Suprapubic skin (tissue), 4 donors: ENCODE results near the gene ANK3. TPM values are rescaled to one million over a fixed set of nuclear protein-coding genes. Genes with fewer than 3 reads are reported as not detected.

ENCODE experiments used
- DNase-seq, 2 donors: peaks; one replicate each; pipeline ENCODE4 v3.0.0-alpha.2; 2019; ENCODE audit warnings: low spot score in 2 of 2
- H3K27ac ChIP-seq: fragments of 200-600 bp; sonication (generic); one replicate; pipeline ENCODE4 v1.5.1; 2019
- H3K27me3 ChIP-seq: fragments of 200-600 bp; sonication (generic); one replicate; pipeline ENCODE4 v1.5.1; 2019
- H3K36me3 ChIP-seq: fragments of 200-600 bp; sonication (generic); one replicate; pipeline ENCODE4 v1.5.1; 2019
- H3K4me1 ChIP-seq: fragments of 200-600 bp; sonication (generic); one replicate; pipeline ENCODE4 v1.5.1; 2019
- H3K4me3 ChIP-seq: fragments of 200-600 bp; sonication (generic); one replicate; pipeline ENCODE4 v1.5.1; 2019; ENCODE audit warnings: mild to moderate bottlenecking
- H3K9me3 ChIP-seq: fragments of 200-600 bp; sonication (generic); one replicate; pipeline ENCODE4 v1.5.1; 2019
- CTCF ChIP-seq, 2 donors: fragments of 200-600 bp in 1 of 2; fragments of 450-650 bp in 1 of 2; sonication (generic) in 1 of 2; IDR thresholded peaks; one replicate each; pipeline ENCODE4 v1.5.1; 2016 to 2019; ENCODE audit warnings: antibody characterized with exemption in 2 of 2, mild to moderate bottlenecking in 1 of 2, moderate library complexity in 1 of 2
- EP300 ChIP-seq: sonication (generic); formaldehyde crosslinking; IDR thresholded peaks from one replicate; pipeline ENCODE4 v1.6.1; 2017; ENCODE audit warnings: antibody characterized with exemption
- POLR2A ChIP-seq, 2 donors: fragments of 450-650 bp; IDR thresholded peaks; one replicate each; pipeline ENCODE4 v1.6.1; 2017; ENCODE audit warnings: antibody characterized with exemption in 2 of 2, mild to moderate bottlenecking in 2 of 2, moderate library complexity in 2 of 2
- POLR2AphosphoS5 ChIP-seq, 3 donors: sonication (generic); formaldehyde crosslinking; IDR thresholded peaks; one replicate each; pipeline ENCODE4 v1.6.1; 2017; ENCODE audit warnings: antibody characterized with exemption in 3 of 3
- WGBS: methylation state at CpG from one replicate; pipeline ENCODE4 v1.1.5; 2018; 5-methylcytosine and 5-hydroxymethylcytosine counted together
- total RNA-seq, 4 donors: library from RNA; depleted of rRNA; stranded (reverse); fragments of >200 nt; gene quantifications; one replicate each; pipeline ENCODE4 v1.1.0, GENCODE V29; 2016

Gene ANK3
- total RNA-seq, 4 donors from 2014 or later: 89.1 to 191 (median 112) TPM

GRCh38 chr10:60429084-60429849 is 39.6 kb upstream of the ANK3 start:
- 81% methylated on average over 2 of the region's 2 CpGs for WGBS
- Histone ChIP-seq H3K36me3 (no peaks in the 10 kb centered on the region), H3K4me1 (peaks cover 28% of the 10 kb centered on the region), H3K27me3 (no peaks in the 10 kb centered on the region), H3K27ac (no peak overlapping the region), H3K4me3 (no peak overlapping the region), H3K9me3 (no peaks in the 10 kb centered on the region)
- TF ChIP-seq POLR2AphosphoS5 (IDR thresholded peaks at IDR 0.05): no peak
- TF ChIP-seq CTCF (IDR thresholded peaks at IDR 0.05): no peak
- no peak for TF ChIP-seq EP300
- TF ChIP-seq POLR2A (IDR thresholded peaks at IDR 0.05): no peak
- no peak for DNase-seq

- no peak for TF ChIP-seq CTCF (IDR thresholded peaks at IDR 0.05)
- TF ChIP-seq EP300: no peak
- no peak for TF ChIP-seq POLR2AphosphoS5 (IDR thresholded peaks at IDR 0.05)
- TF ChIP-seq POLR2A (IDR thresholded peaks at IDR 0.05): no peak
- Histone ChIP-seq H3K9me3 (no peaks in the 10 kb centered on the region), H3K27me3 (no peaks in the 10 kb centered on the region), H3K27ac (no peak overlapping the region), H3K4me3 (no peak overlapping the region), H3K4me1 (peaks cover 19% of the 10 kb centered on the region), H3K36me3 (no peaks in the 10 kb centered on the region)
- no peak for DNase-seq
- 78% methylated on average over 3 of the region's 3 CpGs for WGBS
These were observed 38.7 kb upstream of the ANK3 start for GRCh38 chr10:60428387-60428737.

GRCh38 chr10:60427709-60428386 is 38.2 kb upstream of the ANK3 start:
- H3K36me3 ChIP-seq: no peaks in the 10 kb centered on the region
- no peak for TF ChIP-seq POLR2AphosphoS5 (IDR thresholded peaks at IDR 0.05)
- TF ChIP-seq EP300: no peak
- TF ChIP-seq CTCF (IDR thresholded peaks at IDR 0.05): no peak
- no peak for TF ChIP-seq POLR2A (IDR thresholded peaks at IDR 0.05)
- H3K27ac ChIP-seq: no peak overlapping the region
- H3K27me3 ChIP-seq: no peaks in the 10 kb centered on the region
- WGBS: 89% methylated on average over 3 of the region's 3 CpGs
- peaks cover 18% of the 10 kb centered on the region for H3K4me1 ChIP-seq
- no peak for DNase-seq
- no peak overlapping the region for H3K4me3 ChIP-seq
- no peaks in the 10 kb centered on the region for H3K9me3 ChIP-seq

GRCh38 chr10:60427148-60427547 is 37.5 kb upstream of the ANK3 start:
- H3K4me1 ChIP-seq: peaks cover 18% of the 10 kb centered on the region
- H3K27ac ChIP-seq: no peak overlapping the region
- 100% methylated on average over 1 of the region's 1 CpG for WGBS
- no peak for DNase-seq
- no peaks in the 10 kb centered on the region for H3K27me3 ChIP-seq
- H3K9me3 ChIP-seq: no peaks in the 10 kb centered on the region
- no peaks in the 10 kb centered on the region for H3K36me3 ChIP-seq
- H3K4me3 ChIP-seq: no peak overlapping the region
- no peak for TF ChIP-seq POLR2A (IDR thresholded peaks at IDR 0.05)
- TF ChIP-seq POLR2AphosphoS5 (IDR thresholded peaks at IDR 0.05): no peak
- TF ChIP-seq EP300: no peak
- no peak for TF ChIP-seq CTCF (IDR thresholded peaks at IDR 0.05)

- Histone ChIP-seq H3K36me3 (no peaks in the 10 kb centered on the region), H3K27me3 (no peaks in the 10 kb centered on the region), H3K27ac (no peak overlapping the region), H3K4me1 (peaks cover 18% of the 10 kb centered on the region), H3K4me3 (no peak overlapping the region), H3K9me3 (no peaks in the 10 kb centered on the region)
- DNase-seq: no peak
- no peak for TF ChIP-seq POLR2AphosphoS5 (IDR thresholded peaks at IDR 0.05)
- TF ChIP-seq CTCF (IDR thresholded peaks at IDR 0.05): no peak
- no peak for TF ChIP-seq POLR2A (IDR thresholded peaks at IDR 0.05)
- TF ChIP-seq EP300: no peak
- 46% methylated on average over 2 of the region's 2 CpGs for WGBS
These were observed 36.8 kb upstream of the ANK3 start for GRCh38 chr10:60426425-60426824.
